NCI-H748 treated with DMSO at 0.1 percent for 48 hours (cell line): ENCODE results near the gene TYK2.

Experiments used
- DNase-seq: peaks from one replicate; lab custom pipeline; 2025; lab: John Stamatoyannopoulos, UW

Gene TYK2

GRCh38 chr19:10333758-10334587 is 46.4 kb downstream of the TYK2 start:
- DNase-seq, result no peak

GRCh38 chr19:10332965-10333757 is 47.2 kb downstream of the TYK2 start, which contains the start of gene RAVER1:
Gene RAVER1, minus strand, starts transcription at chr19:10333529. Its CDS starts 22 bp downstream, at chr19:10333507.
- DNase-seq, result peak; percentile 78

- DNase-seq, result no peak
These were observed 48.0 kb downstream of the TYK2 start for GRCh38 chr19:10332158-10332964.

GRCh38 chr19:10329555-10329954 is 50.8 kb downstream of the TYK2 start:
- no peak for DNase-seq

- DNase-seq, result no peak
These were observed 51.6 kb downstream of the TYK2 start for GRCh38 chr19:10328558-10329429.

DNA sequence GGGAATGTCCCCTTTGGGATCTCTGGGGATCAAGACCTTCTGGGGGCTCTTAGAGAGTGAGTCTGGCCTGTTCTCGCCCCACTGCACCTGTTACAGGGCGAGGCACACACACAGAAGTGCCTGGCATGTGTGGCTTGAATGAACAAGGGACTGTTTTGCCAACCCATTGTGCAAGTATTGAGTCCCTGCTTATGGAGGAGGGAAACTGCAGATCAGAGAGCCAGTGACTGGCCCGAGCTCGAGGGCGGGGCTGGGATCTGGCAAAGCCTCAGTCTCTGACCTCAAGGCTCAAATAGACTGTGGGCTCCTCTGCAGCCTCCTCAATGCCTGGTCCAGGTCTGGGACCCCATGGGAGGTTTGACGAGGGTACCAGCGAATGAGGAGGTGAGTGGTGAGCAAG is 52.6 kb downstream of the TYK2 start:
- no peak for DNase-seq

GRCh38 chr19:10325732-10326131 is 54.6 kb downstream of the TYK2 start:
- DNase-seq, result no peak

DNA sequence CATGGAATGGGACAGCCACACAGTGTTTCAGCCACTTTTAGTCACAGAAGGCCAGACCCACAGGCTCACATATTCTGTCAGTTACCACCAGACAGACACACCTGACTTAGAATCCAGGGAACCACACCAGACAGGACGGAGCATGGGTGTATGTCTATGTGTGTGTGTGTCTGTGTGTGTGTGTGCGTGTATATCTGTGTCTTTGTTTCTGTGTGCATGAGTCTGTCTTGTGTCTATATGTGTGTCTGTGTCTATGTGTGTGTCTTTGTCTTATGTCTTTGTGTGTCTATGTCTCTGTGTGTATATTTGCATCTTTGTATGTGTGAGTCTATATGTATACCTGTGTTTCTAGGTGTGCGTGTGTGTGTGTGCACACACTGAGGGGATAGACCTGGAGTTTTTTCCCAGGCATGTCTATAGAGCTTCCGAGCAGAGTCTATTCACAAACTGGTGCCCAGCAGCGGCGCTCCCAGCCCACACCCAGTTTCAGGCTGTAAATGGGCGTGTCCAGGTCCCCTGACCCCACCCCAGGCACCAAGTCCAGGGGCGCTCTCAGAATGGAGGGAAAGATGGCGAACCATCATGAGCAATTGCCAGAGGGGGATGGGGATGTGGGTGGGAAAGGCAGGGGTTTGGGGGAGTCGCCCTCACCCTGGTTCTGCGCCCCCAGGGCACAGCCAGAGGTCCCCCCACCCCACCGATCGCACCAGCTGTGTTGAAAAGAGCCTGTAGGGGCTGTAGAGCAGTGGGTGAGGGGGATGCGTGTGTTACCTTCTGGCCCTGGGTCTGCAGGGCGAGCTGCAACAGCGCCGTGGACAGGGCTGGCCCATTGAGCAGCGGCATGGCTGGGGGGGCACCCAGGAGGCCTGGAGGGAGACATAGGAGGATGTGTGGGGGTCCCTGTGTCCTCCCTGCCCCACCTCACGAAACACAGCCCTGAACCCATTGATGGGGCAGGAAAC is 58.2 kb downstream of the TYK2 start:
- DNase-seq, result no peak

DNA sequence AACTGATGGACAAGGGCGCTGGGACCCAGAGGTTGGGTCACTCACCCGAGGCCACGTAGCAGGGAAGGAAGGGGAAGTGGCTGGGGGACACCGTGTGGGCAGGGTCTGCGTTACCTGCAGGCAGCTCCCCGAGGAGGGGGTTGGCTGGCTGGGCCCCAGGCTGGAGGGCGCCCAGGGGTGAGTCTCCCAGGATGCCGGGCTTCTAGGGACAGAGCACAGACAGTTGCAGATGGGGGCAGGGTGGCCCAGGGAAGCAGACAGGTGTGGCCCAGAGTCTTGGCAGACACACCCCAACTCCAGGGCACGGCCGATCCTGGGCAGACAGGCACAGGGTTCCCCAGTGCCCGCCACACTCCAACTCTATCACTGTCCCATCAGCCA is 59.0 kb downstream of the TYK2 start:
- DNase-seq, result no peak

- no peak for DNase-seq
These were observed 59.6 kb downstream of the TYK2 start for GRCh38 chr19:10320602-10321416.

- DNase-seq, result no peak
These were observed 61.3 kb downstream of the TYK2 start for GRCh38 chr19:10318807-10319682.

DNA sequence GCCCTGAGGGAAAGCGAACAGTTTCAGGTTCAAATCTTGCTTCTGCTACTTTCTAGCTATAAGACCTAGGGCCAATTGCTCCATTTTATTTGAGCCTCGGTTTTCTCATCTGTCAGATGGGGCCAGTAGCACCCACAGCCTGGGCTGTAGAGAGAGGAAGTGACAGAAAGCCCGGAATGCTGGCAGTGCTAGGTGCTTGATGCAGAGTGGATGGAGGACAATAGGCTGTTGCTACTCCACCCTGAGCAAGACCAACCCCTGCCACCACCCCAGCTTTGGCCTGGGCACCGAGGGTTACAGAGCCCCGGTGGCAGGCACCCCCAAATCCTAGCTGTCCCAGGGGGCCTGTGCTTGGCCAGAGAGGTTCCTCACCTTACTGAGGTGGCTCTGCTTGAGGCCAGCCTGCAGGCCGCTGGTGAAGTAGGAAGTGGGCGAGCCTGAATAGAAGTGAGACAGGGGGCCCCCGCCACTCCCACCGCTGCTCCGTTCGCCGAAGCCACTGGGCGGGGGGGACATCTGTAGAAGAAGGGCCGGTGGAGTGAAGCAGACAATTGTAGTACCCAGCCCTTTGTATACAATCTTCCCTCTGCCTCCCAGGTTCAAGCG is 62.4 kb downstream of the TYK2 start:
- DNase-seq, result no peak

DNA sequence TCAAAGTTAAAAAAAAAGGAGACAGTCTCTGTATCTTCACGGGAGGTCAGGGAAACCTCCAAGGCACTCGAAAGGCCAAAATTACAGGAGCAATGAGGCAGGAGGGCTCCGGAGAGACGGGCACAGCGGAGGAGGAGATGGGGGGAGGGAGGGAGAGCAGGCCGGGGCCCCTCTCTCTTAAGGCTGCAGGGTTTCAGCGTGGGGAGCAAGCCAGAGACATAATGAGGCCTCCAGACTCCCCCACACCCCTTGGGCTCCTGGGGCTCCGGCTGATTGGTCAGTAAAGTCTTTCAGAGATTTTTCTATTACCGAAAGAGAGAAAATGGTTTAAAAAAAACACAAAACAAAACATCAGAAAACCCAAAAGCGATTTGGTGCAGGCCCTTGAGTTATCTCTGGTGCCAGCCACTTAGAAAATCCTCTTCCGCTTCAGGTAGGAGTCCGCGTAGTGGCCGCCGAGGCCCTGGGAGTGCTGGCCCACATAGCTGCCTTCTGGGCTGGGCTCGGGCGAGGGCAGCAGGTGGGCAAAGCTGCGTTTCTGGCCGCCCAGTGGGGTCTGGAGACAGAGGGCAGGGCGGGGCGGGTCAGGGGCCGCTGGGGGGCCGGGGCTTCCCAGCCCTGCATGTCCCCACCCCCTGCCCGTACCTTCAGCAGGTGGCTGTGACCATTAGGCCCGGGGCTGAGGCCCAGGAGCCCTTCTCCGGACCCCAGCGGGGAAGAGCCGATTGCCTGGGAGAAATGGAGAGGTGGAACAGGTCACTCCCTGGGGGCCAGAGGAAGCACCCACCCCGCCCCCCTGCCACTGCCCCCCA is 63.1 kb downstream of the TYK2 start:
- no peak for DNase-seq

DNA sequence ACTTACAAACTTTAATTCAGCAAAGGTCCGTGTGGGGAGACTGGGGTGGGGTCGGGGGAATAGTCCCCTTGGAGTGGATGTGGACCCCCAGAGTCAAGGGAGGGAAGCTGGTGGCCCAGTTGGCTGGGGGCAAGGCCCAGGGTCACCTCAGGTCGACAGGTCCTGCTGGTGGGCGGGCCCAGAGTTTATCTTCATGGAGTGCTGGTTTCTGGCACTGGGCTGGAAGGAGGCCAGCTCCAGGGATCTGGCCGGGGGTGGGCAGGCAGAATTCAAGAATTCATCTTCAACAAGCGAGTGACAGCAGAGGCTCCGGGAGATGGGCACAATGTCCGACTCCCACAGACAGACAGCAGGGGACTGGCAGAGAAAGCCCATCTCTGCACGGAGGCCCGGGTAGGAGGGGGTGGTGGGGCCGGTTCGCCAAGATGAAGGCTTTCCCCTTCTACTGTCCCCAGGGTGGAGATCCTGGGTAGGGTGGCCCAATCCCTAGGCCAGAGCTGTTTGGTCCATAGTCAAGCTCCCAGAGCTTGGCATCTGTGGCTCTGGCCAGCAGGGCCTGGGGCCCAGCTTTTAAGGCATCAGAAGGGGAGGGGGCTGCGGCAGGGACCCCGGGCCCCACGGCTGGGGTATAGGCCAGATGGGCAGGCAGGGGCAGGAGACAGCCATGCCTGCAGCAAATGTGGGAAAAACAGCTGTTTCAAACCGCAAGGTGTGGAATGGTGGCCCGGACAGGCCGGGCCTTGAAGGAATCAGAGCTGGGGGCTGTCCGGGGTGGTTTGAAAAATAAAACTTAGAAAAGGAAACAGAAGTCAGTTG is 63.9 kb downstream of the TYK2 start:
- DNase-seq, result no peak

DNA sequence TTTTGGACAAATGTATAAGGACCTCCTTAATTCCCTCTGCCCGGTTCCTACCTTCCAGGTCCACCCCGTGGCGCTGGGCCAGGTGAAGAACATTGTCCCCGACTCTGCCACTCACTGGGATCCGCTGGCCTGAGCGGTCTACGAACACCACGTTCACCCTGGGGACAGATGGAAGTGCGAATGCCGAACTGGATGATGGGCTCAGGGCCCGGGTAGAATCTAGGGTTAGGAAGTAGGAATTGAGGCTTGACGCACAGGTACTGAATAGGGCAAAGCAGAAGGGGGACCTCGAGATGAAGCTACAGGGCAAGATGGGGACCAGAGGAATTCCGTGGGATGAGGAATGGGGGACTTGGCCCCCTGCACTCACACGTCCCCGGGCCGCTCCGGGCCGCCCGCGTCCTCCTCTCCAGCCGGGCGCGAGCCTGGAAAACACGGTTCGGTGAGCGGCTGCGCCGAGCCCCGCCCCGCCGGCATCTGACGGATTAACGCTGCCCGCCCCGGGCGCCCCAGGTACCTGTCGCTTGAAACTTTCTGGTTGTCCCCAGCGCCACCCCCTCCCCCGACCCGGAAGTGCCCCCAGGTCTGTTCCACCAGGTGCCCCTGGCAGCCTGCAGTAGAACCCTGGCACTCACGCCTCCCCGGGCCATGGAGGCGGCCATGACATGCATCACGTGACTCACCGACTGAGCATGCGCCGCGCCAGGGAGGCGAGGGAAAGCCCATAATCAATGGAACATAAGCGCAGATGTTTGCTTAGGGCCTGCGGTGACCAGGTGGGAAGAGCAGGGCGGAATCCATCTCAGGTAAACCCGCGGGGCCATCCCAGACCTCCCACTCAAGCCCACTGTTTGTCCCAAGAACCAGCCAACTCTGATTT is 64.8 kb downstream of the TYK2 start, which contains the start of gene FDX2:
FDX2 (minus strand) TSS at position 681 of the 880 bp plus-strand sequence; CDS start at position 662, 19 bp downstream.
- peak; percentile 61 for DNase-seq
